GM21717 (cell line): ENCODE results near the gene TGFB3.

Experiments used
- ATAC-seq: cut with Tn5 transposase; IDR thresholded peaks from one replicate; pipeline ENCODE4 v1.9.1; 2021; ENCODE audit warnings: mild to moderate bottlenecking, moderate library complexity; ENCODE audit not compliant: unreplicated experiment

The TGFB3 gene

DNA sequence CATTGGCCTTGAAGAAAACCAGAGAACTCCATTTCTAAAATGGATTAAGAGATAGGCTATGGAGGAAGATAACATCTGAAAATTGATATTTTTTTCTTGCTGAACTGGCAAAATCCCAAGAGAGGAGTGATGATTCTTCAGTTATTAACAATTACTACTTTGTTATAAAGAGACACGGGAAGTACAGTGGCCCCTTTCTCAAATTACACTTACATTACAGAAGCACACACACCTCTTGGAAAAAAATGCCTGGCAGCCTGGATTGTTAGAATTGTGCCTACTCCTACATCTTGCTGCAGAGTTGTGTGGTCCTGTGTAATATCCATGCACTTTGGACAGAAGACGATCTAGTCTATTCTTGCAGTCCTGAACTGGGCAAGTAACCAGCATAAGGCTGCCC is 71.7 kb downstream of the TGFB3 start:
- ATAC-seq: no peak

DNA sequence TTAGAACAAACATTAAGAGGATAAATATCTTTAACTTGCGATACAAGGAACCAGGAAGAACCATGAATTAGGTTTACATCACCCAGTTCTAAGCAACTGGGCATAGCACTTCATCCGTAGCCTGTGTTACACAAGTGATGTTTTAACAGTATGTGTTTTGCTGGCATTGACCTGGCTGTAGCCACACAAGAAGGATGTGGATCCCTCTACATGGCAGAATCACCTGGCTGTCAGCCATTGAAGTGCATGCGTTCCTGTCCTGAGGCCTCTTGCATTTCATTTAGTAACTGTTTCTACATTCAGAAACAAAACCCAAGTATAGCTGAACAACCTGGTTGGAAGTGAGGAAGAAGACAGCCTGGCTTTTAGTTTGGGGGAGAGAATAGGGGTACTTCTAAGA is 72.2 kb downstream of the TGFB3 start:
- no peak for ATAC-seq
